ENCODE results near the gene FOXS1.

DNA sequence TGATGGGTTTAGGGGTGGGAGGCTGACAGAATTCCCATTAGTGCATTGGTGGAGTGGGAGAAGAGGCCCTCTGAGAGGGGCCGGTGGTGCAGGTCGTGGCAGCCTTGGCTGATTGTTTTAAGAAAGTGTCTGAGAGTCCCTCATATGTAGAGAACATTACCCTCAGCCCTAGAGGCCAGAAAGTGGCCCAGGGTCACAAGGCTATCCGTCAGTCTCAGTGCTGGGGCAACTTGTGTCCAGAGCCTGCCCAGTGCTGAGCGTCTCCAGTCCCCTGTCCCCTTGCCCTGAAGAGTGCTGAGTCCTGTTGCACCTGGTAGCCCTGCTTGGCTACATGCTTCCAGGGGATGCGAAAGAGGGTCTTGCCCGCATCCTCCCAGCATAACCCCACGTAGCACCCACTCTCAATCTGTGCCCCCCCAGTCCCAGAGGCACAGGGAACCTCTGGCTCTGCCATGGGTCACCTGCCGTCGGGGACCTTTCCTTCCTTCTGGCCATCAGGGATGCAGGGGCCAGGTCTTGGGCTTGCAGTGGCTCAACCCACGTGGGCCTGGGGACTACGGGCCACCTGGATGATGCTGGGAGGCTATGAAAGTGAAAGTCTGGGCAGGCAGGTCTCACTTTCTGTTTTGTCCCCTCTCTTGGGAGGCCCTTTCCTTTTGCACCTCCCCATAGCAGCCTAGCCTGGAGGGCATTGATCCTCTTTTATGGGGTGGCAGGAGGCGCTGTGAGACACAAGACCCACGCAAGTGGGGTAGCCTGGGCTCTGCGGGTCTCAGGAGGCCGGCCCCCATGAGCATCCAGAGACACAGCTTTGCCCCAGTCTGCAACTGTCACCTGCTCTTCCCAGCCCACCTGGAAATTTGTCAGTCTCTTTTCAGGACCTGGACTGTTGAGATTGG is 12.7 kb upstream of the FOXS1 start:
- TF ChIP-seq, protein P1, sequence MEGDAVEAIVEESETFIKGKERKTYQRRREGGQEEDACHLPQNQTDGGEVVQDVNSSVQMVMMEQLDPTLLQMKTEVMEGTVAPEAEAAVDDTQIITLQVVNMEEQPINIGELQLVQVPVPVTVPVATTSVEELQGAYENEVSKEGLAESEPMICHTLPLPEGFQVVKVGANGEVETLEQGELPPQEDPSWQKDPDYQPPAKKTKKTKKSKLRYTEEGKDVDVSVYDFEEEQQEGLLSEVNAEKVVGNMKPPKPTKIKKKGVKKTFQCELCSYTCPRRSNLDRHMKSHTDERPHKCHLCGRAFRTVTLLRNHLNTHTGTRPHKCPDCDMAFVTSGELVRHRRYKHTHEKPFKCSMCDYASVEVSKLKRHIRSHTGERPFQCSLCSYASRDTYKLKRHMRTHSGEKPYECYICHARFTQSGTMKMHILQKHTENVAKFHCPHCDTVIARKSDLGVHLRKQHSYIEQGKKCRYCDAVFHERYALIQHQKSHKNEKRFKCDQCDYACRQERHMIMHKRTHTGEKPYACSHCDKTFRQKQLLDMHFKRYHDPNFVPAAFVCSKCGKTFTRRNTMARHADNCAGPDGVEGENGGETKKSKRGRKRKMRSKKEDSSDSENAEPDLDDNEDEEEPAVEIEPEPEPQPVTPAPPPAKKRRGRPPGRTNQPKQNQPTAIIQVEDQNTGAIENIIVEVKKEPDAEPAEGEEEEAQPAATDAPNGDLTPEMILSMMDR (IDR thresholded peaks at IDR 0.05; ENCODE audit: borderline replicate concordance, extremely low read depth, low read length, poor library complexity, severe bottlenecking), result no peak
- TF ChIP-seq EZH2 (IDR thresholded peaks at IDR 0.05; ENCODE audit: borderline replicate concordance, low read depth, low read length, severe bottlenecking), result no peak
